NCI-H748 treated with DMSO at 0.1 percent for 48 hours (cell line): ENCODE data around the gene KAZALD1.
A peak's percentile ranks its signal among the peaks of the same experiment; 100 is the strongest.

Experiments used
- DNase-seq: peaks from one replicate; lab custom pipeline; 2025; lab: John Stamatoyannopoulos, UW

KAZALD1 gene

DNA sequence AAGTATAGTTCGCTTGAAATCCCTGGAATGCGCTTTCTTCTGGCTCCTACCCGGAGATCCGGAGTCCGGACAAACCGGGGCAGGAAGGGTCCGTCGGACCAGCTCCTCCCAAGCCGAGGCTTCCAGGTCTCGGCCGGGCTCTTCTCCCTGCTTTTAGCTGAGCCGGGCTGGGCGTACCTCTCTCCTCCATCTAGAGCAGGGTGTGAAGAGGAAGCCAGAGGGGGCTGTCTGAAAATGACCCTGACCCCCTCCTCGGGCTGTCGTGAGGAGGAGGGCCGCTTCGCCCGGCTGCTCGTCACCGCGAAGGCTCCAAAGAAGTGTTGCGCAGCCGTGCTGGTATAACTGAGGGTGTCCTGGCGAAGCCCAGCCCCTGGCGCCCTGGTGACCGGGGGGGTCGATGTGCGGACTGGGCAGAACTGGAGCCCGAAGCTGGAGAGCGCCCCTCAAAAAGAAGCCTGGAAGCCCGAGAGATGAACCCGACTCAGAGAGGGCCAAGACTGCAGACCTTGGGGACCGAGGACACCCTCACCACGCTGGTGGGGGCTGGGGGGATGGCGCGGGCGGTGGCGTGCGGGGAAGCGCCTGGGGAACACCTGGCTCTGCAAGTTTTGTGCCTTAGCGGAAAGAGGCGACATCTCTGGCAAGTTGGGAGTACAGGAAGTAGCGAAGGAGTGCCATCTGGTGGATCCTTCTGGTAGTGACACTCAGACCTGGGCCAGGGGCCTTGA lies 5.7 kb downstream of the KAZALD1 start:
- DNase-seq = peak; percentile 66

GRCh38 chr10:101069441-101069840 lies 7.7 kb downstream of the KAZALD1 start:
- DNase-seq = no peak

DNA sequence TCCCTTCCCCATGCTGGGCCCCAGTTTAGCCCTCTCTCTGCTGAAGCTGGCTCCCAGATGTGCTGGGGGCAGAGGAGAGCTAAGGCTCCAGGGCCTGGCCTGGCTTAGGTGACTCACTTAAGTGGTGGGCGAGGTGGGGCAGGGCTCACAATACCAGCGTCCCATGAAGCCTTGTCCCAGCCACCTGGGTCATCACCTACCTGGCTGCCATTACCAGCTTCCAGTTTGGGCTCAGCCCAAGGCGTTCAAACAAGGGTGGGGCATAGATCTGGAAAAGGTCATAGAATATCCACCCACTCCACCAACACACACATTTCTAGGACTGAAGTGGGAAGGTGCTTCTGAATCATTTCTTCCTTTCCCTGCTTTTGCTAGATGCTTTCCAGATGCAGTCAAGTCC lies 8.3 kb downstream of the KAZALD1 start:
- DNase-seq = no peak

DNA sequence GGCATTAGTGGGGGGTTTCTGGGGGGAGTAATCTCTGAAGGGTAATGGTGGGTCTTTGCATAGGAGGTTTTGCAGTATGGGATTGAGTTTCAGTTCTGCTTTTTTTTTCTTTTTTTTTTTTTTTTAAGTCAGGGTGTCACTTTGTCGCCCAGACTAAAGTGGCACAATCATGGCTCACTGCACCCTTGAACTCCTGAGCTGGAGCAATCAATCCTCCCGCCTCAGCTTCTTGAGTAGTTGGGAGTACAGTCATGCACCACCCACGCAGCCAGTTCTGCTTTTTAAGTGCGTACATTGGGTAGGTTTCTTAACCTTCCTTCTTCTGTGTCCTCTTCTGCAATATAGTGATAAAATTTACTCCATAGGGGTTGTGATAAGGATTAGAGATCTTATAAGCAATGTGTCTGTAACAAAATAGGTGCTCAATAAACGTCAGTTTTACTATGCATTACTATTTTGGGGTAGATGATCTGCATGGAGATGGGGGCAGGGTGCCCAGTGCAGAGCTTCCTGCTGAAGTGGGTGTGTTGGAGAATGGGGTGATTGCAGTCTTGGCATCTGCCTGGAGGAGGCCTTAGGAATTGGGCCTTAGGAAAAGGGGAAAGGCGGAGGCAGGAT lies 9.6 kb downstream of the KAZALD1 start:
- DNase-seq = no peak

- no peak for DNase-seq
These were observed 10.2 kb downstream of the KAZALD1 start for GRCh38 chr10:101071885-101072433.

DNA sequence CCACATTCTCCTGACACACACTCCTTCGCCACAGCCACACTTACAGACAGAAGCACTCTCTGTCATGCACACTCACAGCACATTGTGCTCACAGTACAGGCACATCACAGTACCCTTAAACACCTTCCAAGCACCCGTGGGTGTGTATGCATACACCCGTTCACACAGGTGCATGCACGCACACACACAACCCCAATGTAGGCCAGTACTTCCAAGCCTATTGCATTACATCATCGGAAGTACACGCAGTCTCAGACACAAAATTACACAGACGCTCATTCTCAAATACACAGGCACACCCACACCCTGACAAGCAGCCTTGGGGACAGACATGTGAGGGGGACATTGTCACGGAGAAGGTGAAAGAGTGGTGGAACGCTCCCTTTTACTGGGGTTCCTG lies 11.1 kb downstream of the KAZALD1 start:
- no peak for DNase-seq

- no peak for DNase-seq
These were observed 11.8 kb downstream of the KAZALD1 start for GRCh38 chr10:101073631-101074030.

DNA sequence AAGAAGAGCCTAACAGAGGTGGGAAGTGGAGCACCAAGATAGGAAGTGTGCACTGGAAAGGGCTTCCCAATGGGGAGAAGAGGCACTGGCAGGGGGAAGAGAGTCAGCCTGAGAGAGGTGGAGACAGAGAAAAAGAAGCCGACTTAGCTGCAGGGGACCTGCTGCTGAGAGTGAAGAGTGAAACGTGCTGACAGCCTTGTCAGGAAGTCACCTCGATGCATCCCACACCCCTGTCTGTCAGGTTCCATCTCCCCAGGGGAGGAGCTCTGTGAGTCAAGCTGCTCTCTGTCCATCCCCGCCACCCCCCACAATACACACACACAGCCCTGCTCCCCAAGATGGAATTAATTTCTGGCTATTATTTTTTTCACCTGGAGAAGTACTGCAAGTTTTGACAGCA lies 14.0 kb downstream of the KAZALD1 start:
- no peak for DNase-seq

- no peak for DNase-seq
These were observed 14.8 kb downstream of the KAZALD1 start for GRCh38 chr10:101076630-101077029.

GRCh38 chr10:101079874-101080273 lies 18.1 kb downstream of the KAZALD1 start:
- no peak for DNase-seq

DNA sequence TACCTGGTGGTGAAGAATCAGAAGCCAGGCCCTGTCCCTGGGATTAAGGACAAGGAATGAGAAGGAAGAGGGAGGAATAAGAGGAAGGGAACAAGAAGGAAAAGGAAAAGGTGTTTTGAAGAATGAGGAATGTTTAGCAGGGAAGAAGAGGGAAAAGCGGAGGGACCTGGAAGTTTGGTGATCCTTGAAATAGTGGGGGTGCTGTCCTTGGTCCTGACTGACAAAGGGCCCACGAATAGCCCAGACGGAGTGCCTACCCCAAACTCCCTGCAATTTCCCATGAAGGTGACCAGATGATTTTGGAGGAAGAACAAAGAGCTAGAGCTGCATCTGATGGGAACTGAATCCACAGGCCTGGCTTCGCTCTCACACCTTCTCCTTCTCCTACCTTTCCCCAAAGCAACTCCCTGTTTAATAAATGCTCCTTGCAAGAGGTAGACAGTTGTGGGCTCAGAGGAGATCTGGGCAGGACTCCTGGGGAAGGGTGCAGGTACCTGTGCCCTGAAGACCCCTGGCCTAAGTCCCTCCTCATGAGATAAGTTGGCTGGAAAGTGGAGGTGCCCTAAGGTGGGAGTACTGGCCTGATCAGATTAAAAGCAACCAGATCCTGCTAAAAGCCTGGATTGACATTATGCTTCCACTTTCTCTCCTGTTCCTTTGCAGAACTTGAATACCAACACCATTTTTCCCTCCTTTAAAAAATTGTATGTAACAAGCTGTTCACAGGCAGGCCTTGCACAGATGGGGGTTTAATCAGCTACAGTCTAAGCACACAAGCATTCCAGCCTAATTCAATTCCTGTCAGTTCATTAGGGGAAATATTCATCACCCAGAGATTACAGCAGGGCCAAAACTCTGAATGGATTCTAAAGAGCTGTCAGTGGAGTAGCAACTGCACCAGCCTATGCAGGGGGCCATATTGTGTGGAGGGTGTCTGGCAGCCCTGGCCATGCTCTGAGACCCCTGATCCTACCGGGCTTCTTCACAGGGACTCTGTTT lies 19.4 kb downstream of the KAZALD1 start:
- no peak for DNase-seq

GRCh38 chr10:101085846-101086245 lies 24.1 kb downstream of the KAZALD1 start:
- DNase-seq = no peak

DNA sequence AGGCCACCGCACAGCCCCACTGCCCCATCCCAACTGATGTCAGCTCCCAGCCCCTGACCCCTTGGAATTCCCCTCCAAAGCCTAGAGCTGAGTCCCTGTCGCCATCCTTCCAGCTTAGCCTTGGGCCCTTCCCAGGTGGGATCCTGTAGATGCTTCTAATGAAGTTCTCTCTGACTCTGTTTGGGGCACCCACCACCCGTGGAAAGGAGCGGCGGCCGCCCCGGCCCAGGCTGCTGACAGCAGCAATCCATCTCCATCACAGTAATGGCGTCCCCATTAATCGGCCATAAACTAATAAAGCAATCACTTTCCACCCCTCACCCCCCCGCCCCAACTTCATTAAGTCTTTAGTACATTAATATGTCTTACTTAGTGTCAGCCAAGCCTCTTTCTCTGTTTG lies 25.6 kb downstream of the KAZALD1 start:
- no peak for DNase-seq

GRCh38 chr10:101087965-101088364 lies 26.2 kb downstream of the KAZALD1 start:
- DNase-seq = no peak

GRCh38 chr10:101089520-101090299 lies 27.9 kb downstream of the KAZALD1 start:
- no peak for DNase-seq

DNA sequence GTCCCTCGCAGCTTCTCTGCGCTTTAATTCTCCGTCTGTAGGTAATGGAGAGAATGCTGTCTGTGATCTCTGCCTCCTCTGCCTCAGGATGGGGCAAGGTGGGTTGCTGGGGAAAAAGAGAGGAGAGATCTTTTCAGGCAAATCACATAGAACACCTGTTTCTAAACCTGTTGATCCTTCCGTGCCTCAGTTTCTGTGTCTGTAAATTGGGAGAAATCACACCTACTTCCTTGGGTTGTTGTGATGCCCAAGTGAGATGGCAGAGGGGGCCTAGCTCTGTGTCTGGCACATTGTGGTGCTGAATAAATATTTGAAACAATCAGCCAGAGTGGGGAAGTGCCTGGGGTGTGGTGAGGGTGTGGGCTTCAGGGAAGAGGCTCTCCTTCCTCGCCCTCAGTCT lies 28.8 kb downstream of the KAZALD1 start:
- DNase-seq = no peak

DNA sequence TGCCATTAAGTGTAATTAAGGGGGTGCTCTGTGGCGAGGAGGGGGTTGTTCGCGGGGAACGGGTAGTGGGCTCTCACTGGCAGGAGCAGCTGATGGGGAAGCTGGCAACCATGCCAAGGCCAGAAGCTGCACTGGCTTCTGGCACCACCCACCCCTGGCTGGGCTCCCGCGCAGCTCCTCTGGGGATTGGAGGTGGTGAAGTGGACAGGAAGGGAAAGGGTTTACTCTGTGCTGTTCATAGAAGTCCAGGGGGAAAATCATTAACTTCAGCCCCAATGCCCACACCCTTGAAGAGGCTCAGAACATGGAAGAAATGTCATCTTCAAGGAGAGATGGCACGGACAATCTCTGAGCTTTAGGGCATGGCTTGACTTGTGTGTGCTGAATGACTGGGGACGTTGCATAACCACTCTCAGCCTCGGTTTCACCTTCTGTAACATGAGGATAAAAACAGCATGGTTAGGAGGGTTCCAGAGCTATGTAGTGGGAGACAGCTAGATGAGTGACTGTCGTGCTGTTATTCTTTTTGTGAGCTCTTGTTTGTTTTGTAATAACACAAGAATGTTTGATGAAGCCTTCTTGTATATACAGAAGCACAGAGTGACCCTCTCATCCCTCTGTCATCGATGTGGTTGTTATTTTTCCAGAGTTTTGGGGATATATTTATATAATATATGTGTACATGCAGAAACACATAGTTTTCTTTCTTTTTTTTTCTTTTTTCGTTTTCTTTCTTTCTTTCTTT lies 29.9 kb downstream of the KAZALD1 start:
- DNase-seq = no peak

DNA sequence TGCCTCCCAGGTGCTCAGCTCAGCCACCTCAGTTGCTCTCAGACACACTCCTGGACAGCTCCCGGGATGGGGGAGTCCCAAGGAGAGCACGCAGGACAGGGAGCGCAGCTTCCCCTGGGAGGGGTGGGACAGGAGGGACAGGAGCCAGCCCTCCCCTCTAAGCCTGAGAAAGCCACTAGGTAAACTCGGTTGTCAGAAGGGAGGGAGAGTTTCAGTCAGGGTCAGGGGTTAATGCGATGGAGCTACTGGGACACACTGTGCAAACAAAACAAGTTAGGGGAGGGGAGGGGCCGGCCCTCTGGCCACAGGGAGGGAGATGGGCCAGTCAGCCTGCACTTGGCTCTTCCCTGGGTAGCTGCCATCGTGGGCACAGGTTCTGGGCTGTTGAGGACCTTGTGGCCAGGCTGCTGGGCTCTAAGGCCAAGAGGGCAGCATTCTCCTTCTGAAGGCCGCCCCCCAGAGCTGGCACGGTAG lies 31.1 kb downstream of the KAZALD1 start:
- no peak for DNase-seq

- no peak for DNase-seq
These were observed 32.5 kb downstream of the KAZALD1 start for GRCh38 chr10:101094121-101094879.

DNA sequence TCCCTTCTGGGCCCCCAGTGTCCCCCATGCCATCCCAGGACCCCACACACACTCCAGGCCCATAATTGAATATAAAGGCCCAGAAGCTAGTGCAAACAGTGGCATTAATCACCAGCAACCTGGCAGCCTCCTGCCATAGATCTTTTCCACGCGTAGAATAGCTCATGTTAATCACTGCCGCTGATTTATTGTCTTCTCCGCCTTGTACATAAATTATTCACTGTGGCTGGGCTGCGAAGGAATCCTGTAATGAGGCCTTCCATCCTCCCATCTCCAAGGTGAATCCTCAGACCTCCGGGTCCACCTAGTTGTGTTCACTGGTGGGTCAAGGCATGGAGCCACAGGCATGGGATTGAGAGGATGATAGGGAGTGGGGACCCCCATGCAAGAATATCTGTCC lies 33.2 kb downstream of the KAZALD1 start:
- no peak for DNase-seq
